NCI-H748 (cell line): ENCODE results near the gene ALDH1A1.

Experiments used
- DNase-seq: peaks from one replicate; lab custom pipeline; 2025; ENCODE audit not compliant: unreplicated experiment; lab: John Stamatoyannopoulos, UW

ALDH1A1 gene

DNA sequence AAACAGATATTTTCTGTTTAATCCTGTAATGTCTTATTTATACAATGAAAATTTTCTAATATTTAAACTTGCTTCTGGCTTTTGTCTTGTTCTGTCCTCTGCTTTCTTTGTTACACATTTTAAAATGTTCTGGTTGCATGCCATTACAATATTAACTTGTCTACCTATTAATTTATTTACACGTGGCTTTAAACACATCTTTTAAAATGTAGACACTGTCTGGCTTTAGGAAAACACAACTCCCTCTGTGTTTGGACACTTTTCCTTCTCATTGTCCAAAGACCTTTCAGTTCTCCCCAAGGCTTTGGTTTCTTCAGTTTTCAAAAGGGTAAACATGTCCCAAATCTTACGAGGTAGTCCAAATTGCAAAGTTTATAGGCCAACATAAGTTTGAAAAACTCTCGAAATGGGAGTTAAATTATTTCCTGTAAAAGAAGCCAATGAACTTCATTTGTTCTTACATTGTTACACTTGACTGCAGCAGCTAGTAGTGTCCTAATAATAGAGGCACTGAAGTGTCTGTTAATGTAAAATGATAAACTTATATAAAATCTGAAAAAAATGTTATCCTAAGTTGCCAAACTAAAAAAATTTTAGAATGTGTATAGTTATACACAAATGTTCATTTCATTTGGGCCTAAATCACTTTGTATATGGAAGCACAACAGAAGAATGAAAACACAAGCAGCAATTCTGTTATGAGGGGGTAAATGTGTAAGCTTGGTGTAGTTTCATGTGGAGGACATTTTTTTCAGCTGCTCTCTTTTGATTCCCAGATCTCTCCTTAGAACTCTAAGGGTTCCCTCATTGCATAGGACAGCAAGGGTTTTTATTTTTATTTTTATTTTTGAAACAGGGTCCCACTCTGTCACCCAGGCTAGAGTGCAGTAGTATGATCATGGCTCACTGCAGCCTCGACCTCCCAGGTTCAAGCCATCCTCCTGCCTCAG lies 53.8 kb downstream of the ALDH1A1 start:
- no peak for DNase-seq

DNA sequence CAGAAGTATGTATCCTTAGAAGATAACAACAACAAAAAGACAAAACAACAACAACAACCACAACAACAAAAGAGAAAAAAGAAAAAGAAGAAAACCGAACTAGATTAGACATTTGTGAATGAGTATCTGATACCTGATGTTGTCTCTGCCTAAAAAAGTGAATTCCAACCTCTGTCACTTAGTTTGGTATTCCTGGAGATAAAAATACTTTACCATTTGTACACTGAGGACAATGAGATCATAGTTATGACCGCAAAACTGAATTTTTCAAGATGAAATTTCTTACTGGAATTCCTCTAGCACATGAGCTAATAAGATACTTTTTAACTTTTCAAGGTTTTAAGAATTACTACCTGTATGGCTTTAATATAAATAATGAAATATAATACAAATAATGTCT lies 54.5 kb downstream of the ALDH1A1 start:
- no peak for DNase-seq

DNA sequence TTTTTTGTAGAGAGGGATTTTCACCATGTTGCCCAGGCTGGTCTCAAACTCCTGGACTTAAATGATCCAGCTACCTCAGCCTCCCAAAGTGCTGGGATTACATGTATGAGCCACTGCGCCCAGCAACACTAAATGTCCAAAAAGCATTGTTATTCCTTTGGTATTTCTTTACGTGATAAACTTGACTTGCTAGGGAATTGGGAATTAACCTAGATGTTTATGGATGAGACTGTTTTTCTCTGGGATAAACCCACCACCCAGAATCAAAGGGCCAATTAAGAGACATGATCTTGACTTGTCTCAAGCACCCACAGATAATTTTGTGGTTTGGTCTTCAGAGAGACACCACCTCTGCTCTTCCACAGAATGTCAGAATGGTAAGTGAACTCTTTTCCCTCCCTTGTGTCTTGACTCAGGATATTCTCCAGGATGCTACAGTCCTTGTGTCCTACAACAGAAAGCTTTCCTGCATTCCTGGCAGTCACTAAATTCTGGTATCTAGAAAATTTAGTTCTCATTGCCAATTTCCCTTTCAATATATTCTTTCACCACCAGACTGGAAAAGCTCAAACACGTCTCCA lies 55.7 kb downstream of the ALDH1A1 start:
- no peak for DNase-seq

DNA sequence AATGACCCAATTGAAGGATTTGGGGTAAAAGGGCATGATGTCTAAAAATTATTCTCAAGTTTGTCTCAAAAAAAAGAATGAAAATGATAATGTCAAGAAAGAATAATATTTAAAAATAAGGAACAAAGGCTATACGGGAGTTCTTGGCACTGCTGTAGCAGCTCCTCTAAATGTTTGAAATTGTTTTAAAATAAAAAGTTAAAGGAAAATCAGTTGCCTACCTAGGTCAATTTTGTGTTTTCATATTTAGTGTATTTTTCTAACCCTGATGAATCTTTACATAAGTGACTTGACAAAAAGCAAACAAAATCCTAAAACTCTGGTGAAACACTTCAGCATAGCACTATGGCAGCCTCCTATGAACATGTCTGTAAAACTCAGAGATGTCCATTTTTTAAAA lies 56.4 kb downstream of the ALDH1A1 start:
- DNase-seq = no peak

DNA sequence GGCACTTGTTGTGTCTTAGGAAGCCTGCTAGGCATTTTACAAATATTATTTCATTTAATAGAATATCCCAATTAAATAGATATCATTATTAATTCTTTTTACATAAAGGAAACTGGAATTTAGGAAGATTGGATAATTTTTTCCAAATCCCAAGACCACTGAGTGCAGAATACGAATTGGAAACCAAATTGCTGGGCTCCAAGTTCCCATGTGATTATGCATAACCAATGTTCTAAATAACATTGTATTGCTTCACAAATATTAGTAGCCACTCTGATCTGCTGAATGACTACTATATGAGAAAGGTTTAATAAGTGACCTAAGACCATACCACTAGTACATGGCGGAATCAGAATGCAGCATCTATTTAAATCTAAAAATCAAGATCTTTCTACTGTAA lies 57.7 kb downstream of the ALDH1A1 start:
- DNase-seq = no peak

DNA sequence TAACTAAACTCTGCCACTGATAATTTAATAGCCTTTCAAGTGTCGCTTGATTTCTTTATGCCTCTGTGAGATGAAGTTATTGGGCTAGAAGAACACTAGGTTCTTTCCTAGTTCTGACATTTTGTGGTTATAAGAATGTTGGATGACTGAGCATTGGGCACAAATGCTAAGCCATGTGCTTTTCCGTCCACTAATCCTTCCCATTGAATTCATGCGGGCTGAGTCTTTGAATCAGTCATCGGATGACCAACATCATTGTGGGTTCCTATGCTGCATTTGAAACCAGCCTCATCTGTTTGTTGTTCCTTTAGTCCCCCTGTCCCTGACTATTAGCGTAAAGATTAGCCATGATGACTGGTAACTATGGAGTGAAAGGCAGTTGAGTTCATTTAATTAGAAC lies 58.5 kb downstream of the ALDH1A1 start:
- DNase-seq = no peak

DNA sequence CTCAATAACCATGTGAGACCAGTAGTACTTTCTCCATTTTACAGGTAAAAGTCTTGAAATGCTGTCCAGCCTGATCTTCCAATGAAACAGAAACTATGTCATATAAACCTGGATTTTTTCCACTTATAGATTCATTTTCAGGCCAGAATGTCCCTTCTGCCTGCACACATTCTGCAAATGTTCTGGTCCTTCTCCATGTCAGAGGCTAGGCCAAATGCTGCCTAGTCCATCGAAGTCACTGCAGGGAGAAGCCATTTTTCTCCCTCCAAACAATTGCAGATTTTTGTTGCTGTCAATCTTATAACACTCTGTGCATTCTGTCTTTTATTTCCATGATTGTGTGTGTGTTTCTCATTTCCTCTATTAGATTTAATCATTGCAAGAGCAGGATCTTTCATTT lies 59.4 kb downstream of the ALDH1A1 start:
- no peak for DNase-seq

DNA sequence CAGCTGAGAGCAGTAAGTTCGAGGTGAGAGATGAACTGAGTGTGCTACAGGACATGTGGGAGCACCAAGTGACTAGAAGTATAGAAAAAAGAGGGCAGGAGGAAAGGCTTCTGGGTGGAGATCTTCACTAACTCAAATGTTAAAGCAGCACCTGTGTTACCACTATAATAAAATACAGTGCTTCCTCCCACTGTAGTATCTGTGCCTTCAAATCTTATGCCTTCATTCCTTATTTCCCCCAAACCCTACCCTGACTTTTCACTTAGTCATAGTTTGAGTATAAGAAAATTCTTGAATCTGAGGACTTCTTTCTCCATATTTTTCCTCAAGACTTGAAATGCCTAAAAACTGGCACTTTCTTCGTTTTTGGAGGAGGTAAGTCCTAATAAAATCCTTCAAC lies 61.8 kb downstream of the ALDH1A1 start:
- DNase-seq = no peak

DNA sequence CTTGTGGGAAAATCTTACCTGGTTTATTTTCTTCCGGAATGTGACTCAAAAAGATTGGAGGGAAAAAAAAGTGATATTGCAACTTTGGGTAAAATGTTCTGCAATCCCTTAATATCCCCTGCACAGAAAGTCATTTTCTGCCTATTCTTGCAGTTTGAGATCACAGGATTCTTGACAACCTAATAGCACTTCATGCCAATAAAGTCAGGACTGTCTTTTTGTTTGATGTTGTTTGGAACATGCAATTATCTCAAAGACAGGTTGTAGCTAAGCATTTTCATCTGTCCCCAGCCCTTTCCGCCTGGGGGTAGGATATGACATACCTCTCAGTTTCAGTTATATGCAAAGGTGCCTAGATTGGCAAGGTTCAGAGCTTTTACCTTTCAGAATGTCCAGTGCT lies 63.9 kb downstream of the ALDH1A1 start:
- DNase-seq = no peak

DNA sequence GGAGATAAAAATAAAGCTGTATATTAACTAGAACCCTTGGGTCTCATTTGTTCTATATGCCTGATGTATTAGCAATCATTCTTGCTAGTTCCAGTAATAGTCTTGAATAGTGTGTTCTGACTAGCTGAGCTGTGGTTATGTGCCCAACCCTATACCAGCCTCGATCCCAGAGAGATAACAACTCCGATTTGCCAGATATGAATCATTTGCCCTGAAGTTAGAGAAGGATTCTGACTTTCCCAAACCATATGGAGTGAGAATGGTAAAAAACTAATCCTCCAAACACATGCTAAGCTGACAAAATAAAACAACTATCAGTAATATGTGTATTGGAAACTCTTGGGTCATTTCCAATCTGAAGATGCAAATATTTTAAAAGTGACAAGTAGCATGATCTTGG lies 64.8 kb downstream of the ALDH1A1 start:
- DNase-seq = no peak

DNA sequence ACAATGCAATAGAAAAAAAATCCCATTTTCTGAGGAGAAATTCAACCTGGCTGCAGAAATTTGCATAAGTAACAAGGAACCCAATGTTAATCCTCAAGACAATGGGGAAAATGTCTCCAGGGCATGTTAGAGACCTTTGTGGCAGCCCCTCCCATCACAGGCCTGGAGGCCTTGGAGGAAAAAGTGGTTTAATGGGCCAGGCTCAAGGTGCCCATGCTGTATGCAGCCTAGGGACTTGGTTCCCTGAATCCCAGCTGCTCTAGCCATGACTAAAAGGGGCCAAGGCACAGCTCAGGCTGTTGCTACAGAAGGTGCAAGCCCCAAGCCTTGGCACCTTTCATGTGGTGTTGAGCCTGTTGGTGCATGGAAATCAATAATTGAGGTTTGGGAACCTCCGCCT lies 66.5 kb downstream of the ALDH1A1 start:
- DNase-seq = no peak

DNA sequence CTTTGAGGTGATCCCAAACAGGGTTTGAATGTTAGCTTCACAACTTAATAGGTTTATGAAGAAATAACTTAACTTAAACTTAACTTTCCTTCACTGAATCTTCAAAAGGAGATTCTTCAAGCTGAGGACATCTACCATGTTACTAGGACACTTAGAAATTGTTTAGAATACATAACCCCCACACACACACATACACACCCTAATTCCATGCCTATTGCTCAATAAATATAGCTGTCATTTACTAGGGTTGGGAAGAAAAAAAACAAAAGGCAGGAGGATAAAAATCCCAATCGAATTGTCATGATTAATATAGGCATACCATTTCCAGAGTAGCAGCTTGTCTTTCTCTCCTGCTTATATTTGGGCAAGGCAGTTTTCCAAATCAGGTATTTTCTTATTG lies 68.3 kb downstream of the ALDH1A1 start:
- DNase-seq = no peak

DNA sequence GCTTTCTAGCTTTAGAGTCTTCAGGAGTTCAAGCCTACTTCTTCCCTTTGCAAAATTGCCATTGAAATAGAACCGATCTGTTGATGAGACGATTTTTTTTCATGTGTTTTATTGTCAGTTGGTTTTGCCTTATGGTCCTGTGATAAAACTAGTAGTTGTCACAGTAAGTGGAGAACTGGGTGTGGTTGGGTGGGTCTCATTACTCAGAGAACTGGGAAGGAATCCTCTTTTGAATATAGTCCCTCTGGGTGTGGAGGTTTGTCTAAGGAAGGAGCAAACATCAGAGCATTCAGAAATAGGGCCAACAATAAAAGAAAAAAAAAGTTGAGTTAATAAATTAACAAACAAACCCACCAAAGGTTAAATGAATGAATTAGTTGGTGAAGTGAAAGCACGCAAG lies 69.0 kb downstream of the ALDH1A1 start:
- DNase-seq = peak; percentile 40

DNA sequence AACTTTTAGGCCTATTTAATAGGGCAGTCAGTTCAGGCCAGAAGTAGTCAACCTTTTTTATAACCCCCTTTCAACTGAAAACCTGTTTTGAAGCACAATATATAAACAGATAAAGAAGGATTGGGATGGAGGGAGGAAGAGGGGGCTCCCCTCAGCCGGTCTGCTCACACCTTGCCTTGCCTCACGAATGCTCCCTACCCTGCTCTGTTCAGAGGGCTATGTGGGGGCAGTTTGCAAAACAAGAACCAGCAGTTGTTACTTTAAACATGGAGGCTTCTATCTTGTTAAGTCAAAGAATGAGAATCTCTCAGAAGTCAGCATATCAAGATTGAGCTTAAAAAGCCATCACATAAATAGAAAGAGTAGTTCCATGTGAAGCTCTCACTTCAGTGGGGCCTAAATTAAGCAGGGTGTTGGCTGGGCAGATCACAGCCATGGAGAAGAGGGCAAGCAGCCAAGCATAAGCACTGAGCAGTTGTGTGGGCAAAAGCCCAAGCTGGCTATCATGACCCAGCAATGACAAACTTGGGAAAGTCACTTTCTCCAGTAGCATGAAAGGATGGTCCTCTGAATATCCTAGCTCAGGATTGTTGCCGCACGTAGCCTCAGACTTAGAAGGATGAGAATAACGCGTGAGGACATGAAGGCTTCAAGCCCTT lies 70.6 kb downstream of the ALDH1A1 start:
- no peak for DNase-seq

DNA sequence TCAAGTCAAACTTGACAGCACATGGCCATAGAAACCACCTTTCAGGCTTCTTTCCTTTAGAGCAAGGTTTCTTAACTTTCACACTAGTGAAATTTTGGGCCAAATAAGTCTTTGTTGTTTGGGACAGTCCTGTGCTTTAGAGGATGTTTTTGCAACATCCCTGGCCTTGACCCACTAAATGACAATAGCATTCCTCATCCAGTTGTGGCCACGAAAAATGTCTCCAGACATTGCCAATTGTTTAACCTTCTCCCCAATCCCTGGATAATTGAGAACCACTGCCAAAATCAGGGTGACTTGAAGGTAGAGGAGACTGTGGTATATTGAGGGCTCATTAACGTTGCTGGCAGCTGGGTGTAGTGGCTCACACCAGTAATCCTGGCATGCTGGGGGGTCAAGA lies 72.0 kb downstream of the ALDH1A1 start:
- DNase-seq = no peak

DNA sequence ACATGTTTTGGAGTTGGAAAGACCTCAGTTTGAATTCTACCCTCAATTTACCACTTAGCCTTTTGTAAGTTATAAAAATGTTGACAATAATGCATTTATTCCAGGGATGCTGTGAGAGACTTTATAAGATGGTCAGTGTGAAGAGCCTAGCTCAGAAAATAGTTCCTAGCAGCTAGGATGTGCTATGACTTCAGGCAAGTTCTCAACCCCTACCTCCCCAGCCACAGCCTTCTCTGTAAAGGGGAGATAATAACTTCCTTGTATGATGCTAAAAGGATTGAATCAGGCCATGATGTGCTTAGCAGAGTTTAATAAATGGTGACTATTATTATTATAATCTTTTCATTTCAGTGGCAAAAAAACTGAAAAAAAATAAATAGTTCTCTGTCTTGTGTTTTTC lies 77.6 kb downstream of the ALDH1A1 start:
- DNase-seq = no peak

DNA sequence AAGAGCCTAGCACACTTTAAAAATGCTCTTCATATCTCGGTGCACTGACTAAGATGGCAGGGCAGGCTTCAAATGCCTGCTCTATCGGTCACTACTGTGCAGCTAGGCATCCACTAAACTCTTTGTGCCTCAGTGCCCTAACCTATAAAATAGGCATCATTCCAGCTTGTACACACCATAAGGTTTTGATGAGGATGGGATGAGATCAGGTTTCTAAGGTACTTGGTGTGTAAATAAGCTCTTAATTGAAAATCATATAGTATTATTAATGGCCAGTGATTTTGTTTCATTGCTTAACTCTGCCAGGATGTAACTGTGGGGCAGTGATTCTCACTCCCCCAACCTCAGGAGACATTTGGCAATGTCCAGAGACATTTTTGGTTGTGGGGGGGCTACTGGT lies 78.5 kb downstream of the ALDH1A1 start:
- DNase-seq = no peak

DNA sequence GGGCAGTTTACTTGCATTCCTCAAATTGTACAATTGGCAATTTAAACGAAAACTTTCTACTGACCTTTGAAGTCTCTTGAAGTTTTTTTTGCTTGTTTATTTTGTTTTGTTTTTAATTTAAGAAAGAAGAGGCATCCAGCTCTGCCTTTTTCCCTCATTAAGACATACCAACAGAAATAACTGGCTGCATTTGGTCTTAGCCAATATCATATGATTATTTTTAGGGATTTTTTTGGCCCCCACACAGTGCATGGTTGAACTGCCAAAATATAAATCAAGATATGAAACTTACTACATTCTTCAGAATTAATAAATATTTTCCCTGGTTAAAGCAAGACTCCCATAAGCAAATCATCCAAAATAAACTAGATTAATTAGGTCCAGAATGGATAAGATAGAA lies 79.4 kb downstream of the ALDH1A1 start:
- no peak for DNase-seq

DNA sequence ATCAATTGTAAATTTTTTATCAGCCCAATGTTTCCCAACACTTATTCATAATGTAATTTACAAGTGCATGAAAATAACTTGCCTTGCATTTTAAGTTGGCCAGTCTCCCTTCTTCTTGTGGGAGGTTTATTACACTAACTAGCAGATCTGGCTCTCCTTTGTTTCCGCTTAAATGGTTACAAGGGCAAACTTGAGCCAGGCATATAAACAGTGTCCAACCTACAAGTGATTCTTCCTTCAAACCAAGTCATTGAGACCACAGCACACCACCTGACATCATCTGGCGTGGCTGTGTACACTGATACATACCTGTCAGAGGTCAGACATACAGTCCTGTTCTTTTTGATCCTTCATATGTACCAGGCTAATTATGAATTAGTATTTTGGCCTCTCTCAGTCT lies 80.1 kb downstream of the ALDH1A1 start:
- peak; percentile 33 for DNase-seq

DNA sequence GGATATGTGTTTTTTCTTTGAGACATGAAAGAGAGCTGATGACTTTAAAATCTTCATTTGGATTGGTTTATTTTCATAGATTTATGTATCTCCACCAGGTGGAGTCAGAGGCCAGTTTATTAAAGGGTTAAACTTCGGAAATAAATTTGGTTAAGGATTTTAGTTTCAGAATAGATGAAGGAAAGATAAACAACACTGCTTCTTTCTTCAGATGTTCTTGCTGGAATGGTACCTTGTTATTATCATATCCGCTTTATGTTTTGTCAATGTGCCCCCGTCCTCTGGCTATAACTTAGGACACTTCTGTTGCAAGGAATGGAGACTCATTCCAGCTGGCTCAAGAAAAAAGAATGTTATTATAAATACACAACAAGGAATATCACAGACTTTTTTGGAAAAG lies 81.2 kb downstream of the ALDH1A1 start:
- DNase-seq = peak; percentile 50

DNA sequence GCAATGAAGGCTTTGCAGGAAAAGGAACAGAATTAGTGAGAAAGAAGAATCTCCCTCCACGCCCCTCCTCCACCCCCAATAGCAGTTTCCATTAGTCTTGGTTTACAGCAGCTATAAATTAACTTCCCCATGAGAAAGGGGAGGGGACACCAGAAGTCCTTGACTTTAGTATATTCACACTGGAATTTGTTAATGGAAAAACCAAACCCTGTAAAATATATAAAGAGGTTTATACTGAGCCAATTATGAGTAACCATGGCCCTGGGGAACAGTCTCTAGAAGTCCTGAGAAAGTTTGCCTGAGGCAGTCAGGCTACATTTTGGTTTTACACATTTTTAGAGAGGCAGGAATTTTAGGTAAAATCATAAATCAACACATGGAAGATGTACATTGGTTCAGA lies 88.5 kb downstream of the ALDH1A1 start:
- no peak for DNase-seq

DNA sequence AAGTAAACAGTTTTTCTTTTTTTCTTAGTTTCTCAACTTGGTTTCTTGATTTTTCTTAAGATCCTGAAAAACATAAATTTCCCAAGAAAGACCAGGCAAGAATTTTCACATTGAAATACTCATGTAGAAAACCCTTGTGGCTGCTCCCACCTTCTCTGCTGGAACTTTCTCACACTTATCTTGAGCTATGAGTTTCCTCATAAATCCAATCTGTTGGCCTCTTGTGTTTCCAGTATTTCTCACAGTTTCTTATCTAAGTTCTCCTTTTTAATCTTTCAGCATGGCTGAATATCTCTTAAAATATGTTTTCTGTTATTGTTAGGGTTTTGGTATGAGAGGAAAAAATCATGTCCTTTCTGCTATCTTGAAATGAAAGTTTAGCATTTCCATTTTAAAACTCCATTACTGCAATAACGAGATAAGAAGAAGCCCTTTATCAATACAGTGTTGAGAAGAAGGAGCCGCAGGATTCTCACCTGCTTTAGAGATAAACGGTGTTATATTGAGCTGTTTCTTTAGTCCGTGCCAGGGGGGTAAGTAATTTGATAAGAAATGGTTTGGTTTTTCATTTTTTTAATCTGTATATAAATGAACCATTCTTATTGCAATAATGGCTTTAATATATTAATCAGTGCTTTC lies 89.3 kb downstream of the ALDH1A1 start:
- no peak for DNase-seq
